ENCODE measurements around the gene FAM117B.

GRCh38 chr2:202613479-202613878 is 21.3 kb upstream of the FAM117B start:
- no peak for TF ChIP-seq CTCF (IDR thresholded peaks at IDR 0.05; ENCODE audit: borderline replicate concordance, extremely low read depth, low read length, poor library complexity, severe bottlenecking)
- TF ChIP-seq EZH2 (IDR thresholded peaks at IDR 0.05; ENCODE audit: borderline replicate concordance, low read depth, low read length, severe bottlenecking) = no peak
